RCC 7860 (cell line): Measurements from ENCODE around the gene PDCD7.
"Not testable (repeated sequence)": the region's sequence is repeated elsewhere in the genome, so short reads cannot be mapped to it uniquely, and the experiment has no call there.

Experiments
- DNase-seq: peaks from one replicate; pipeline ENCODE4 v3.0.0-alpha.2; 2015; ENCODE audit warnings: low spot score
- FAIRE-seq: peaks from 2 replicates; lab custom pipeline; 2012; peaks lifted over from hg19 to GRCh38; lab: Jason Lieb, UNC

Gene PDCD7, protein sequence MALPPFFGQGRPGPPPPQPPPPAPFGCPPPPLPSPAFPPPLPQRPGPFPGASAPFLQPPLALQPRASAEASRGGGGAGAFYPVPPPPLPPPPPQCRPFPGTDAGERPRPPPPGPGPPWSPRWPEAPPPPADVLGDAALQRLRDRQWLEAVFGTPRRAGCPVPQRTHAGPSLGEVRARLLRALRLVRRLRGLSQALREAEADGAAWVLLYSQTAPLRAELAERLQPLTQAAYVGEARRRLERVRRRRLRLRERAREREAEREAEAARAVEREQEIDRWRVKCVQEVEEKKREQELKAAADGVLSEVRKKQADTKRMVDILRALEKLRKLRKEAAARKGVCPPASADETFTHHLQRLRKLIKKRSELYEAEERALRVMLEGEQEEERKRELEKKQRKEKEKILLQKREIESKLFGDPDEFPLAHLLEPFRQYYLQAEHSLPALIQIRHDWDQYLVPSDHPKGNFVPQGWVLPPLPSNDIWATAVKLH

GRCh38 chr15:65133548-65134200 lies at the start of gene PDCD7:
Gene PDCD7 (minus strand): TSS chr15:65133808. CDS start chr15:65133781, 27 bp downstream.
- no peak for FAIRE-seq
- peak; percentile 82 for DNase-seq

GRCh38 chr15:65182538-65182937 lies 48.9 kb upstream of the PDCD7 start:
- FAIRE-seq = no peak

GRCh38 chr15:65181582-65182353 lies 48.2 kb upstream of the PDCD7 start:
- FAIRE-seq, DNase-seq: not testable (repeated sequence)

More at GRCh38 chr15:65182538-65182937, 48.9 kb upstream of the PDCD7 start:
- DNase-seq = no peak

GRCh38 chr15:65180167-65180566 lies 46.6 kb upstream of the PDCD7 start:
- DNase-seq (no peak), FAIRE-seq (no peak)

GRCh38 chr15:65177901-65178300 lies 44.3 kb upstream of the PDCD7 start:
- FAIRE-seq = peak; percentile 86
- DNase-seq = peak; percentile 32

DNA sequence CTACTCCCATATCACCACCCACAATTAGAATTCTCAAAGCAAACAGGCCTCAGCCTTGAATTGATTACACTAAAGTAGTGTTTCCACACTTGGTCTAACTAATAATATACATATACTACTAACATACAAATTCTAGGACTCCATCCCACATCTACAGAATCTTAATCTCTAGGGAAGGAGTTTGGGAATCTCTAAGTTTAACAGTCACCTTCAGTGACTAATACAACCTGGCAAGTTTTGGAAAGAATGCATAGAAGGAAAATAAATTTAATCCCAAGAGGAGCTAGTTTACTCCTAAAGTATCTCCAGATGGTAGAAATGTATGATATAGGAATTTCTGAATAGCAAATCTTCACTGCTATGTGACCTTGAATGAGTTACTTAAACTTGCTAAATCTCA lies 42.4 kb upstream of the PDCD7 start:
- FAIRE-seq (no peak), DNase-seq (no peak)

DNA sequence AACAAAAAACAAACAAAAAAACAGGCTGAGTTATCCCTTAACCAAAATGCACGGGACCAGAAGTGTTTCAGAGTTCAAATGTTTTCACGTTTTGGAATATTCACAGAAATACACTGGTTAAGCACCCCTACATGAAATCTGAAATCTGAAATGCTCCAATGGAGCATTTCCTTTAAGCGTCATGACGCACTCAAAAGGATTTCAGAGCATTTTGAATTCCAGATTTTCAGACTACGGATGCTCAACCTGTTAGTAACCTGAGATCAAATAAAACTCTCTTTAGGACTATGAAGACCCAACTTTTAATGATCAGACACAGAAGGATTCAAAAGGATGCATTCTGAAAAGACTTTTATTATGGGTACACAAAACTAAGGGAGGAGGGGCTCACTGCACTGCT lies 41.9 kb upstream of the PDCD7 start:
- peak; percentile 58 for DNase-seq
- peak; percentile 77 for FAIRE-seq

- FAIRE-seq = no peak
- DNase-seq = no peak
Observed at GRCh38 chr15:65174509-65174908, 40.9 kb upstream of the PDCD7 start.

GRCh38 chr15:65172531-65172930 lies 38.9 kb upstream of the PDCD7 start:
- FAIRE-seq = no peak
- DNase-seq = no peak

GRCh38 chr15:65171428-65171827 lies 37.8 kb upstream of the PDCD7 start:
- no peak for FAIRE-seq
- no peak for DNase-seq

DNA sequence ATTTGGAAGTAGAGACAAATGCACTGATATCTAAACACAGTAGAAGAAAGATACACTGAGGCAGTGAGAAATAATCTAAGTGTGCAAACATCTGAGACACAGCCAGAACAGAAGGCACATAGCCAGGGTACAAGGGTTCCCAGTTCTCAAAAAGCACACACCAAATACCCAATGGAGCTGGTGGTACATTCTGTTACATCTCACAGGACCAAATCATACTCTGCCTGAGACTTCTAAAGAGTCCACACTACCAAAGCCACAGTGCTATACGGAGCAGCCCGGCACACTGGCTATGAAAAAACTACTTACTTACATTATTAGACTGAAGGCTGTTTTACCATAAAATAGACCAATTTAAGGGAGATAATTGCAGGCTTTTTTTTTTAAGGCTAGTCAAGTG lies 32.3 kb upstream of the PDCD7 start:
- FAIRE-seq (no peak), DNase-seq (no peak)

DNA sequence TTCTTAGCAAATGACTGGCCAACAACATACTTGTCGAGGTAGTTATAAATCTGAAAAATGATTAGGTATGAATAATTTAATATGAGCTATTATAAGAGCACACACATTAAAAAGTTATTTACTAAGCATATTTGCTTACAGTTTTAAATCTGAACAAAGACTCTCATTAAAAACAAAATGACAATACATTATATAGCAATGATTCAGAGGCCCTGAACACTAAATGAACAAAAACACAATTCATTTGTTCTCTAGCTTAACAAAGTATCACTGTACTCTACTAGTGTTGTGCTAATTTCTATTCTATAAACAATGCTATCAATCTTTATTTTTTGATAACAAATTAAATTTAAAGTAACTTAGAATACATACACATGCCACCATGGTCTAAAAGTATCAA lies 30.5 kb upstream of the PDCD7 start:
- no peak for DNase-seq
- no peak for FAIRE-seq

DNA sequence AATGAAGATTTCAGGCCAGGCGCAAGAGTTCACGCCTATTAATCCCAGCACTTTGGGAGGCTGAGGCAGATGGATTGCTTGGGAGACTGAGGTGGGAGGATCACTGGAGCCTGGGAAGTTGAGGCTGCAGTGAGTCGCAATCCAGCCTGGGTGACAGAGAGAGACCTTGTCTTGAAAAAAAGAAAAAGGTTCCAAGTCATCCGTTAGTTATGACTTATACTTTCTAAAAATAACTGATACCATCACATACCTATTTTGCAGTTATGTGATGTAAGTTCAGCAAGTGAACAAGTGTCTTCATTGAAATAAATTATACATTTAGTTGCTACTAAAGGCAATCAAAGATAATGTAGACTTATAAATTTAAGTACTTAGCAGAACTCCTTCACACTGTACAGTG lies 29.4 kb upstream of the PDCD7 start:
- no peak for DNase-seq
- no peak for FAIRE-seq

DNA sequence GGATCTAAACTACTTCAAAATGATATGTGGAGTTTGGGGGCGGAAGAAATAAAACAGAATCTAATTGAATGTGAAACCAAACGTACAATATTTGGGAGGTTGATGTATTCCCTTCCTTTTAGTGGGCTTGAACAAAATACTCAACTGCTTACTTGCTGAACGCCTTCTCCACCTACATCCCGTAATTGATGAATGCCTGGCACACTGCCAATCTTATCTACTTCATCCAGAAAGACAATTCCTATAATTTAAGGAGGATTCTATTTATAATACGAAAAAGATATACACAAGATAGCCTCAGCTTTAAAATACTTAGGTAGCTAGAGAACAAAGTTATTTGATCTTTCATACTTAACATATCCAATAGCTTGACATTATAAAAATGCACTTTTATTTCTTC lies 23.1 kb upstream of the PDCD7 start:
- DNase-seq = no peak
- FAIRE-seq = no peak

DNA sequence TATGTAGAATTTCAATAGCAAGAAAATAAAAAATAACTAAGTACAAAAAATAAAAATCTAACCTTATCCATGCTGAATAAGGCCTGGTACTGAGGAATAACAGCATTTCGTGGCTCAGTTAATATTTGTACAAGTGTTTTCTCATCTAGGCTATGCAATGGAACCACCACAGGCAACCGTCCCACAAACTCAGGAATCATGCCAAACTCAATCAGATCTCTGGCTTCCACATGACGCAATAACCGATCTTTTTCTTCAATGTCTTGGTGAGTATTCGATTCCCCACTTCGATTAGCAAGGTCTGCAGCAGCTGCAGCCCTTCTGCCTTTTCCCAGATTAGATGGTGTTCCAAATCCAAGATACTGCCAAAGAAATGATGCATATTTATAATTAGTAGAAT lies 21.1 kb upstream of the PDCD7 start:
- no peak for DNase-seq

DNA sequence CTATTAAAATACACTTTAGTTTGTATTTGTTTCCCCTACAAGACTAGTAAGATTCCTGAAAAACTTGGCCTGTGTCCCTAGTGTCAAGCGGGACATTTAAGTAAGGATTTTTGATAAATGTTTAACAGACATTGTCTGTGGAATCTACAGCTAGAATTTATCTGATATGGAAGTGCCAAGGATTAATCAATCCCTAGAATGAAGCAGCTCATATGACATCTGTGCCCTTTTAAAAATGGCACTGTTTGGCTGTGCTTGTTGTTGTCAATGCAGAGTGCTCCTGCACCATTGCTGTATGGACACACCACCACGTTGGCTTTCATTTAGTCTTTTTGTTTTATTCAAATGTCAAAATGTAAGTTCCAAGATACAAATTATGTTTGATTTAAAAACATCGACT lies 14.3 kb upstream of the PDCD7 start:
- no peak for FAIRE-seq
- no peak for DNase-seq

More for the DNA sequence above, 21.1 kb upstream of the PDCD7 start:
- FAIRE-seq = no peak

GRCh38 chr15:65146438-65146837 lies 12.8 kb upstream of the PDCD7 start:
- FAIRE-seq = no peak

DNA sequence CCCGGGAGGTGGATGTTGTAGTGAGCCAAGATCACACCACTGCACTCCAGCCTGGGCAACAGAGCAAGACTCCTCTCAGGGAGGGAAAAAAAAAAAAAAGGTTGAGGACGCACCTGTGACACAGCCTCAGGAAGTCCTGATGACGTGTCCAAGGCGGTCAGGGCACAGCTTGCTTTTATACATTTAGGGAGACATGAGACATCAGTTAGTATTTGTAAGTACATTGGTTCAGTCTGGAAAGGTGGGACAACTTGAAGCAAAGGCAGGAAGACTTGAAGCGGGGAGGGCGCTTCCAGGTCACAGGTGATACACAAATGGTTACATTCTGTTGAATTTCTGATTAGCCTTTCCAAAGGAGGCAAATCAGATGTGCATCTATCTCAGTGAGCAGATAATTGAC lies 5.0 kb upstream of the PDCD7 start:
- not testable (repeated sequence) for DNase-seq, FAIRE-seq

More at GRCh38 chr15:65146438-65146837, 12.8 kb upstream of the PDCD7 start:
- no peak for DNase-seq

DNA sequence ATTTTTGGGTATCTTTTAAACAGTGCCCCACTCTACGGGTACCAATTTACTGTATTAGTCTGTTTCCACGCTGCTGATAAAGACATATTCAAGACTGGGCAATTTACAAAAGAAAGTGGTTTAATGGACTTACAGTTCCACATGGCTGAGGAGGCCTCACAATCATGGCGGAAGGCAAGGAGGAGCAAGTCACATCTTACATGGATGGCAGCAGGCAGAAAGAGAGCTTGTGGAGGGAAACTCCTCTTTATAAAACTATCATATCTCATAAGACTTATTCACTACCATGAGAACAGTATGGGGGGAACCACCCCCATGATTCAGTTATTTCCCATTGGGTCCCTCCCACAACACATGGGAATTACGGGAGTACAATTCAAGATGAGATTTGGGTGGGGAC lies 4.3 kb upstream of the PDCD7 start:
- not testable (repeated sequence) for DNase-seq, FAIRE-seq

DNA sequence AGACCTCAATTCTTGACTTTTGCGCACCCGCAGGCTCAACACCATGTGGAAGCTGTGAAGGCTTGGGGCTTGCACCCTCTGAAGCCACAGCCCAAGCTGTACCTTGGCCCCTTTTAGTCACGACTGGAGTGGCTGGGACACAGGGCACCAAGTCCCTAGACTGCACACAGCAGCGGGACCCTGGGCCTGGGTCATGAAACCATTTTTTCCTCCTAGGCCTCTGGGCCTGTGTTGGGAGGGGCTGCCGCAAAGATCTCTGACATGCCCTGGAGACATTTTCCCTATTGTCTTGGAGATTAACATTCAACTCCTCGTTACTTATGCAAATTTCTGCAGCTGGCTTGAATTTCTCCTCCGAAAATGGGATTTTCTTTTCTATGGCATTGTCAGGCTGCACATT lies 3.5 kb upstream of the PDCD7 start:
- DNase-seq, FAIRE-seq: not testable (repeated sequence)

DNA sequence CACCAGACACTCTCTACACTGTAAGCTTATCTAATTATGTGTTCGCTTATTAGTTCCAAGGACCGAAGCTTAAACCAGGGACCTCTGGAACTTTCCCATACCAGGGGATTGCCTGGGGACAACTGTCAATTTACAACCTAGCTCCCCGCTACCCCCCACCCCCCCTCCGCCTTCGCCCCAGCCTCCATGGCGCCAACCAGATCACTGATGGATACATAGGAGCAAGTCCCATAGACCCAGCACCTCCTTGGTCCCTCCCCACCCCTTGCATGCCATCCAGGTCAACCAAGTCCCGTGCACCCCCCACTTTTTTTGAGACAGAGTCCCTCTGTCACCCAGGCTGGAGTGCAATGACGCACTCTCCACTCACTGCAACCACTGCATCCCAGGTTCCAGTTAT lies 930 bp upstream of the PDCD7 start:
- no peak for FAIRE-seq
- DNase-seq = no peak
